EL (cell line): ENCODE results near the gene PTPRT.

Experiments
- DNase-seq: peaks from one replicate; pipeline ENCODE4 v3.0.0-alpha.2; 2016

Gene PTPRT

DNA sequence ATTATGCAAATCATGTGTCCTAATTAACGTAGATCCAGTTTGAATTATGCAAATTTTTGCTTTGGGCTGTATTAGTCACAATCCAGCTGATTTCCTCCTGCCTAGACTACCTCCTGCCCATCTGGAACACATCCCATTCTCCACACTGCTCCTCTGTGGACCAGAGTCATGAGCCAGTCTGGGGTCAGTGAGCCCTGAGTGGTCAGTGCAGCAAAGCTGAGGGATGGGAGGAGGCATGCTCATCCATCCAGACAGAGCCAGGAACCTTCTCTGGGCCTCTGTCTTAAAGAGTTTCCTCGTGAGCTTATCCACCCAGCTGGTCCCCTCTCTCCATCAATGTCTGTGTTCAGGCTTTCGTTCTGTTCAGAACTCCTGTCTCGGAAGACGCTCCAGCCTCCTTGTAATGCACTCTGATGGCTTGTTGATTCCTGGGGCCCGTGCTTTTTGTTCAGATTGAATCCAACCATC, 747.8 kb downstream of the PTPRT start:
- no peak for DNase-seq

DNA sequence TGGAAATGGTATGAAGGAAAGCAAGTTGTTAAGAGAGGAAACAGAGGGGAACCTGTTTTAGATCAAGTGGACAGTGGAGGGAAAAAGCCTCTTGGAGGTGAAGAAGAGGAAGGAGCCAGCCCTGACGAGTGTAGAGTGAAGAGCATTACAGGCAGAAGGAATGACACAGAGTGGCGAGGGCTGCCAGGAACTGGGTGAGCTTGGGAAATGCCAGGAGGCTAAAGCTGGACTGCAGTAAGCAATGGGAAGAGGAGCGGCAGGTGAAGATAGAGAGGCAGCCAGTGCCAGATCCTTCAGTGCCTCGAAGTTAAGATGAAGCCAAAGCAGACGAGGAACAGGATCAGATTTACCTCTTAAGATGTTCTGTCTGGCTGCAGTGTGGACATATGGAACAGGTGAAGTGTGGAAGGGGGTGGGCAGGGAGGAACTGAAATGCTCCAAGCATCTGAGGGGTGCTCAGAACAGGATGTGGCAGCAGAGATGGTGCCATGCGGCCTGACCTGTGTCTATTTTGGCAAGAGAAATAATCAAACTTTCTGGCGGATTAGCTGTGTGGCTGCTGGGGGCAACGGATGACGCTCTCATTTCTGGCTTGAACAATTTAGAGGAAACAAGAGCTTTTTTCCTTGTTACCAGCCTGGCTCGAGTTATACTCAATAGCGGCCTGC, 748.4 kb downstream of the PTPRT start:
- DNase-seq: no peak

DNA sequence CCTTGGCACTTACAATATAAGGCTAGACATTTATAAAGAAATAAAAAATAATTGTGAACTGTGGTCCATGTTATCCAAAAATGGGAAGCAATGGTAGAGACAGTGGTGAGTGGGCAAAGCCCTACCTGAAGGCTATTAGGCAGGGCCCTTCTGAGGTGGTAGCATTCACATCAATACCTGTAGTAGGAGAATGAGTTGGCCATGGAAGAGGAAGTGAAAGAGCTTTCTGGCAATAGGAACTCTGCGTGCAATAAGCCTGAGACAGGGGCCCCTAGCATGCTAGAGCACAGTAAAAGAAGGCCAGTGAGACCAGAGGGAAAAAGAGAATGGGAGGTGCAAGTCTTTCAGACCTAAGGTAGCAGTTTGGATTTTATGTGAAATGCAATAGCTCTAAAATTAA, 754.5 kb downstream of the PTPRT start:
- no peak for DNase-seq

GRCh38 chr20:42432496-42433334, 757.0 kb downstream of the PTPRT start:
- DNase-seq: no peak

- no peak for DNase-seq
These were observed 759.1 kb downstream of the PTPRT start for GRCh38 chr20:42430598-42430997.

DNA sequence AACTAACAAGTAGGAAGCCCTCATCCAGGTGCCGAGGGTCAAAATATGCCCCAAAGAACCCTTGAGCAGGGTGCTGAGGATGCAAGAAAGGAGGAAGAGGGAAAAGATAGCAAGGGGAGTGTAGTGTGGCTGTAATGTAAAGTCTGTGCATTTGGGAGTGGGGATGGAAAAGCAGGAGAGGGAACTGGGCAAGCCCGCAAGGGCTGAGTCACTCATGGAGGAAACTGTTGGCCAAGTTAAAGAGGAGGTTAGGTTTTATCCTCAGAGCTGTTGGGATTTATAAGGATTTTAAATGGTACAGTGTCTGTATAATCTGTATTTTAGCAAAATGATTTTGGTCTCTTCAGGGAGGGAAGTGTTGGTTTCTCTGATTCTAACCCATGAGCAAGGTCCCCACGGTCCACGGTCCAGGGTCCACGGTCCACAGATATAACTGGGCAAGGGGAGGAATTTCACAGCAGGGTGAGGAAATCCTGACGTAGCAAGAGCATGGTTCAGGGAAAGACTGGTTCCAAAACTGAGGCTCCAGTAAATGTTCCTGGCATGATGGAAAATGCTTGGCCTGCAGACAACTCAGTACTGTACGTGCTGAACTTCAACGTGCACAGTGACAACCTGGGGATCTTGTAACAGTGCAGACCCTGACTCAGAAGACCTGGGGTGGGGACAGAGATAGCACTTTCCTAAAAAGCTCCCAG, 759.8 kb downstream of the PTPRT start:
- DNase-seq: no peak

GRCh38 chr20:42419814-42420532, 769.7 kb downstream of the PTPRT start:
- DNase-seq: no peak

GRCh38 chr20:42406826-42407225, 782.9 kb downstream of the PTPRT start:
- DNase-seq: no peak

- DNase-seq: no peak
These were observed 787.3 kb downstream of the PTPRT start for GRCh38 chr20:42402455-42402854.

DNA sequence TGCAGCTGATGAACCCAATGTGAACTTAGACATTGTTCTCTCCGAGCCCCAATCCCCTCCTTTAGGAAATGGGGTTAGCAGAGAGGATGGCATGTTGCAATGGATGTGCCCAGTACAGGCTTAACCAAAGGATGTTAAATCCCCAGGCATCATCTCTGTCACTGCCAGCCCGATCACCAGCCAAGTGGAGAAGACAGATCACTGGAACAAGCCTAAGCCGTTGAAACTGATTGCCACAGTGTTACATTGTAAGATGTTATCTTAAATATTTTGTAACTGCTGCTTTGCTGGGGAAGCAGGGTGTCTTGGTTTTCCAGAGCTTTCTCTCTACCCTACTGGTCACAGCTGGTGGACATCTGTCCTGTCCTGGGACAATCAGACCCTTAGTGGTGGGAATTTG, 788.1 kb downstream of the PTPRT start:
- no peak for DNase-seq

DNA sequence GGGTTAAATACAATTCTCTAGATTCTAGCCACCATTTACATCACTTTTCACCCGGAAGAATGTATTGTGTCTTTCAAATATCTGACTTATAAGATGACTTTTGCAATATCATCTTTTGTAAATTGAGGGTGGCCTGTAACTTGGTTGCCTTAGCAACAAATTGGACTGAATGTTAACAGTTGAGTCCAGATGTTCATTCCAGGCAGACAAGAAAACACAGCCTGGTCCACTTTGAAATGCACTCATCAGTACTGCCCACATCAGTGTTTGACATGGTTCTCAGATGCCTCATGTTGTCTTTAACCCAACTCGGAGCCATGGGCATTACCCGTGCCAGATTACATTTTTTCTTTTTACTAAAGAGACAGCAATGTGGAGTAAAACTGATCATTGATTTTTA, 789.9 kb downstream of the PTPRT start:
- DNase-seq: no peak

GRCh38 chr20:42392442-42392841, 797.3 kb downstream of the PTPRT start:
- DNase-seq: no peak

DNA sequence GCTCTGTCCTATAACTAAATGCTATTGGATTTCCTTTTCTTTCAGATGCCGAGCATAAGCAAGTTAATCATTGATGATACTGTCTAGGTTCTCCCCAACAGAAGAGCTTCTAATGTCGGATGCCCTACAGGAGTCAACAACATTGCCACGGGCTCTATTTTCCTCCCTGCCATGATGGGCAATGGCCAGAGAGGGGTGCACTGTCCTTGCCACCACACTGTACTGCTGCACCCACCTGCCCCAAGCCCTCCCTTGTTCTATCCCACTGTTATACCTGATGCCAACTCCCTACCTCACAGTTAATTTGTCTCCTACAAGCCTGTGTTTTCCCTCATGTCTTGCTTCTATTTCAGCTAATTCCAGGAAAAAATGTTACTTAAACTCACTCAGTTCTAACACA, 797.9 kb downstream of the PTPRT start:
- DNase-seq: no peak

GRCh38 chr20:42380287-42380686, 809.4 kb downstream of the PTPRT start:
- DNase-seq: no peak

- DNase-seq: no peak
These were observed 810.3 kb downstream of the PTPRT start for GRCh38 chr20:42379385-42379784.

GRCh38 chr20:42378826-42379225, 810.9 kb downstream of the PTPRT start:
- DNase-seq: no peak

DNA sequence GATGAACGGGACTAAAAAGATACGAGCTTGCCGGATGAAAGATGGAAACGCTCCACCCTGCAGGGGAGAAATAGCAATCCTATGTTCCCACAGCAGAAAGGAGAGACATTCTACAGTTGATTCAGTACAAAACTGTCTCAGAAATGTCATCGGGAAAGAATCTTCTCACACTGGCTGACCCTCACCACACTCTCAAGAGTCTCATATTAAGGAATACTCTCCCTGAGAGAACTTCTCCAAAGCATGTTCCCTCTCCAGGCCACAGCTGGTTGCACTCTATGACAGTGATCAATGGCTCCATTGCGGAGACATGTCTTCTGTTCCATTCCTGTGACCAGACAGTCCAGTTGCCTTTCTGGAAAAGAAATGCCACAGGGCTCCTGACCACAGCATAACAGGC, 813.6 kb downstream of the PTPRT start:
- DNase-seq: no peak

- DNase-seq: no peak
These were observed 816.7 kb downstream of the PTPRT start for GRCh38 chr20:42373049-42373448.

DNA sequence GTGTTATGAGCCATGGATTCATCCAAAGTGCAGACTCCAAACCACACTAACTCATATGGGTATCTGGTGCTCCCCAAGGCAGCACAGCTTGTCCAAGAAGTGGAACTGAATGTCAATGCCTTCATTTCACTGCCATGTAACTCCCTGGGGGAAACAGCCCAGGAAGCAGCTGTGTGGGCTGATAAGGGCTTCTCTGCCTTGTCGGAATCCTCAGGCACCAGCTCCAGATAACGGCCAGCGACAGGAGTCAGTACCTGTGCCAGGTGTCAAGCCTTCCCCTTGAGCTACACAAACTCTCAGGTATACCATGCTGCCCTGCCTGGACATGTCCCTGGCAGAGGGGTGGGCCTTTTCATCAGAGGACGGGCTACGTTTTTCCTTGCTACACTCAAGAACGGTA, 819.6 kb downstream of the PTPRT start:
- DNase-seq: no peak

- DNase-seq: no peak
These were observed 820.8 kb downstream of the PTPRT start for GRCh38 chr20:42368910-42369309.

DNA sequence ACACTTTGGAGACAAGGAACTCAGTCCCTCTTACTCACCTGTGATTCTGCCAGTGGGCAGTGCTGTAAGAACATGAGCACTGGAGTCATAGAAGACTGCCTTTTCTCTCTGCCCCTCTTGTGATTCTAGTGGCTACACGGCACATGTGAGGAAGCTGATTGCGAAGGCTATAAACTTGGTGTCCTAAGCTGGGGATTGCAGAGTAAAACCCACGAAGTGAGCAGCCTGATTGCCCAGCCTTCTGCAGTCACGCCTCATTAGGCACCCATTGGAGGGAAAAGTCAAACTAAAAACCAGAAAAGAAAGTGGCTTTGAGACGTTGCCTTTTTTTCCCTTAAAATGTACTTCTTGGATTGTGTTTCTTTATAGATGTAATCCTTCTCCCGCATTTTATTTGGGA, 823.1 kb downstream of the PTPRT start:
- DNase-seq: no peak

GRCh38 chr20:42364446-42364845, 825.3 kb downstream of the PTPRT start:
- no peak for DNase-seq

DNA sequence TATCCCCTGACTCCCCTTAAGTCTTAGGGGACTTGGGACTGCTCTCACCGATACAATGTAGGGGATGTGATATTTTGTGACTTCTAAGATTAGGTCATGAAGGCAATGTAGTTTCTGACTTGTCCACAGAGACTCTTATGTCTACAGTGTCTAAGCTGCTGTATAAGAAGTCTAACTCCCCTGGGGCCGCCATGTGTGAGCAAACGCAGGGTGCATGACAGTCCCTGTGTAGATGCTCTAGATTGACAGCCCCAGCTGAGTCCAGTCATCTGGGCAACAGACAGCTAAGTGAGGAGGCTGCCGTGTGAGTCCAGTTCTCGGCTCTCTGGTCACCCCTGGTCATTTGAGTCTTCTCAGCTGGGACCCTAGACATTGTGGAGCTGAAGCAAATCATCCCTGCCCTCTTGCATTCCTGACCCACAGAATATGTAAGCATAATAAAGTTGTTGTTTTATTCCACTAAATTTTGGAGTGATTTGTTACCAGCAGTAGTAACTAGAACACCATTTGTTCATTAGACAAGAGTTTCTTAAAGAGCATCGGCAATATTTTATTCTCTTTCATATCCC, 828.2 kb downstream of the PTPRT start:
- no peak for DNase-seq
